ENCODE data around the gene PLXNA2. TPM values are rescaled to one million over a fixed set of nuclear protein-coding genes. Genes with fewer than 3 reads are reported as not detected.

PLXNA2 gene
- total RNA-seq, 1 donor from 2014 or later = 54.8 TPM

DNA sequence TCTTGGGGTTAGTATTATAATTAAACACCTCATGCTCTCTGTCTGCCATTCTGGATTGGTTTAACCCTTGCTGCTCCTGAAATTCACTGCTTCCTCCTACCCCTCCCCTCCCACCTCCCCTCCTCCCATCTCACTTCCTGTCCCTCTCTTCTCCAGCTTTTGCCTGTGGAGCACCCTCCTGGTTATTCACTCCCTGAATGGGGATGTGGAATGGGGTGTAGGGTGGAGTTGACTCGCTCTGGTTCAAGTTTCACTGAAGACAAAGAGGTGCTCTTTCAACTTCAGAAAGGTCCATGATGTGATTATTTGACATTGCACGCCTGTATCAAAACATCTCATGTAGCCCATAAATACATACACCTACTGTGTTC is 160.5 kb downstream of the PLXNA2 start:
- DNase-seq = no peak

DNA sequence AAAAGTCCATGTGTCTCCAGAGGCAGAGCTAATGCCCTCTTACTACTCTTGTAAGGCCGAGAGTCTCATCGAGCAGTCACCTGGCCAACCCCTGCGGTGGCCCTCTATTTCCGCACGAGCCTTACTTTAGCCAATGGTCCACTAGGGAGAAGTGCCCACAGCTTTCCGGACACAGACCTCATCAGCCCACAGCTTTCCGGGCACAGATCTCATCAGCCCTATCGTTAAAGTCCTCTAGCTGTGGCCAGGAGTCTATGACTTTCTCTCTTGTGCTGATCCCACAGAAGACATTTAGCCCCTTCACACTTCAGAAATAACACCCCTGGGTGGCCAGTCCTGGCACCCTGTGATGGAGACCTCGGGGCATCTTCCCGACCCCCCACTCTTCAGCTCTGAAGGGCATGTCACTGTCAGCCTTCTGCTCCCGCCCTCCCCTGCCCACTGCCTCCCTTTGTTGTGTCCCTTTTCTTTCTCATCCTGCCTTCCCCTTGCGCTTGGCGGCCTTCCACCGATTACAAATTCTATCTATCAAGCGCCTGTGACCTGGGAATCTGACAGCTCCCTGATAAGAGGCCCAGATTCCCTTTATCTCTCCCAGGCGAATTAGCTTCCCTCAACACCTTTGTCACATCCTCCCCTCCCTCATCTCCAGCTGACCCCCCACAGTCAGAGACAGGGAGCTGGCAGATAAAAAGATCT is 161.0 kb downstream of the PLXNA2 start:
- DNase-seq = no peak

DNA sequence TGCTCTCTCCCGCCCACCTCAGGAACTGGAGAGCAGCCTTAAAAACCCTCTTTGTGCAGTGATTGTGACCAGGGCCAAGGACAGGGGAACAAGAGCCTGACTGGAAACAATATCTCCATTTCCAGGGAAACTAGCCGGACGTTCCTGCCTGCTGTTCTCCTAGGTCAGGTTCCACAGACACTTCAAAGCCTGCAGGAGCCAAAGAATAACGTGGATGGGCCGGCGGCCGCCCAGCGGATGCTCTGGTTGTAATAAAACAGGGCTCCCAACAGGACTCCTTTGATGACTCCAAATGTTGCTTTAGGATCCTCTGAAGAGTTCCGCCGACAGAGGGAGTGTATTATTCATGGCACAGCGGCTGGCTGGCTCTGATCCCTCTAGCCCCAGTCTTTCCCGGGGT is 162.2 kb downstream of the PLXNA2 start:
- no peak for DNase-seq

DNA sequence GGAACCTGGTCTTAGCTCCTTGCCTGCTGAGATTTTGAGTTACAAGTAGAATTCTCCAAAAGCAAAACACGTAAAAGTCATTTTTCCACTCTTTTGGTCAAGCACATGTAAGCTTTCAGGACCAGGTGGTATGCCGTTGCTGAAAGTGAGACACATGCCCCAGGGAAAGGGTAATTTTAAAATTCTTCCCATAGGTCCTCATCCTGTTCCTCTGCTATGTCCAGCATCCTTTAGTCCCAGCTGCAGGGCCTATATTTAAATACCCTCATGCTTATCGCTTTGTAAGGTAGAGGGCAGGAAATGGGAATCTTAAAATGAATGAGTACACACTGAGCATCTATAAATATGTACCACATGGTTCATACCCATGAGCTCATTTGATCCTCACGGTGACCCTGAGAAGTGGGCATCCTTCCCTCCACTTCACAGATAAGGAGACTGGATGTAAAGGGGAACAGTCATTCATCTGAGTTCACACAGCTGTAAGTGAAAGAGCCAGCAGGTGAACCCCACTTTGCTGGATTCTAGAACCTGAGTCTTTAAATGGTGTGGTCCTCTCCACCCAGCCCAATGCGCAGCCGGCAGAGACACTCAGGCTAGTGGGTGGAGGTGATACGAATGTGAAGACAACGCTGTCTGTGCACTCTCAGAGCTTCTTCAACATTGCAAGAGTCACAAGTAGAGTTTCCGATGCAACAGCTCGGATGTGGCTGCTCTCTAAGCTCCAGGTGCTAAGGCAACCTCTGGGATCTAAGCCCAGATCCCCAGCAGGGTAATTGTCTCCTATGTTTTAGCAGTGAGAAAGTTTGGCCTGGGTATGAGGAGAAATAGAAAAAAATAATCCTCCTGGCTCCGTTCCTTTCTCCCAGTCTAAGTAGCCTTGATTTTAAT is 163.5 kb downstream of the PLXNA2 start:
- no peak for DNase-seq

DNA sequence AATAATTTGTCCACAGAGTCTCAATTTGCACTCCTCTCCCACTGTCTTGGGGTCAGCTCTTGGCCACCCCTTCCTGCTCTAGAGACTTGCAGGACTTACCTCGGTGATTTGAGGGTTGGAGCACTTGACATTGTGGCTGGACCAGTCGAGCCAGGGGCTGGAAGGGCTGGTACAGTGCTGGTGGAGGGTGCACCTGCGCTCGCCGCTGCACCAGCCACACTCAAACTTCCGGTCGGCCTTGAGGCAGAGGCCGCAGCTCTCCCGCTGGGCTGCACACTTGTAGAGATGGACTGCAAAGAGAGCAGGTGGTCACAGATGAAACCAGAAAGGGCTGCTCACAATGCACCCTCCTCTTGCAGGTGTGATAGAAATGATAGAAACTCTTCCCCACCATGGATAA is 165.0 kb downstream of the PLXNA2 start:
- DNase-seq = no peak

DNA sequence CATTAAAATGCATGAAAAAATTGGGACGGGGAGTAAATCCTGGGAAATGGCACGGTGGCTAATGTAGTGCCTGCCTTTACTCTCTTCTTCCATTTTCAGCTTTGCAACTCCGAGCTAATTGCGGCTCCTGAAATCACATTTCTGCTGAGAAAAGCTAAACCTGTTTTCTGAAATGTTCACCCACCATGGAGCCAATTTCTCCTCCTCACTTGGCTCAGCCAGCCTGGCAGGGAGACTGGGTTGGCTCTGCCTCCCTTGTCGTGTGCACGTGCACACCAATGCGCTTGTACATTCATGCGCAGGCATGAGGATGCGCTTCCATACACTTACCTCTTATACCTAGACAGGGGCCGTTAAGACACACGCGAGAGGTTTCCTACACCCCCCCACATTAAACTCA is 165.4 kb downstream of the PLXNA2 start:
- no peak for DNase-seq

DNA sequence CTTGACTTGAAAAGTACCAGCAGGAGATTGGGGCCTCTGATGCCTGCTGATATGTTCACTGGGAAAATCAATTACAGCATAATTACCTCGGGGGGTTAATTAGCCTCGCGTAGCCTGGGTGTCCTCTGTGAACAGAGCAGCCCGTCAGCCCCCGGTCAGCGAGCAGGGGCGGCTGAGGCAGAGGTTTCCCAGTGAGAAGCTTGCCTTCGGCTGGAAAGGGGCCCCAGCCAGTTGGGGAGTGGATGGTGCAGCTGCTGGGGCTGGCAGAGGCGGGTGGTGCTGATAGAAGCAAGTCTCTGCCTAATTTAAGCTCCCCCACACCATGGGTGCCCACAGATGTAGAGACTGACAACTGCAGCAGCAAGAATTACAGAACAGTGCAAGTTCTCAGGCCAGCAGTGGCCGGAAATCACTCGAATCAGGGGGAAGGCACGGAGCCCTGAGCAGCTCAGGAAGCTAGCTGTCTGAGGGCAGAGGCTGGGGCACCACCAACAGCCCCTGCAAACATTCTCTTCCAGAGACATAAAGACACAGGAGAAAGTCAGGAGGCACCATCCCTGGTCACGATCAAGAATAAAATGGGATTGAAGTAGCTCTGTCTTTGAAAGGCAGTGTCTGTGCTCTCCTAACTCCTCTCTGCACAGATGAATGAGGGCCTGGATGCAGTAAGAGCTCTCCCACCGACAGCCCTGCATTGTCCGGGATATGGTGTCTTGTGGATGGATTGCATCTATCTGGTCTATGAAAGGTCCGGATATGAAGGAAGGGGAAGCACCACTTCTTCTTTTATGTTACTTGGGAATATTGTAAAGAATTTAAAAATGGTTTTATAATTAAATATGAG is 166.7 kb downstream of the PLXNA2 start:
- DNase-seq = no peak

DNA sequence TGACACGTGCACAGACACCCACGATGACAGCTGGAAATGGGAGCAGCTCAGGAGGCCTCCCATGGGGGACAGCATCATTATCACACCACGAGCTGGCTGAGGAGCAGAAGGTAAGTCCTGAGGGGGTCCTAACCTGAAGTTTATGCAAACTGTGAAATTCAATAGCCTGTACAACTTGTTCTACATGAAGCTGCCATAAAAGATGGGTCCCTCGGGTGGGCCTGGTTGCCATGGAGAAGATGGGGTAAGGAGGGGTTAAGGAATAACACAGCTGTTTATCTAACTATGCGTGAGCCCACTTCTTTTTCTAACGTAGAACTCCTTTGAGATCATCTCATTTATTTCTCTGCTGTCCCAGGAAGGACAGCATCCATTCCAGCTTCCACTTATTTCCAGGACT is 169.8 kb downstream of the PLXNA2 start:
- DNase-seq = no peak

DNA sequence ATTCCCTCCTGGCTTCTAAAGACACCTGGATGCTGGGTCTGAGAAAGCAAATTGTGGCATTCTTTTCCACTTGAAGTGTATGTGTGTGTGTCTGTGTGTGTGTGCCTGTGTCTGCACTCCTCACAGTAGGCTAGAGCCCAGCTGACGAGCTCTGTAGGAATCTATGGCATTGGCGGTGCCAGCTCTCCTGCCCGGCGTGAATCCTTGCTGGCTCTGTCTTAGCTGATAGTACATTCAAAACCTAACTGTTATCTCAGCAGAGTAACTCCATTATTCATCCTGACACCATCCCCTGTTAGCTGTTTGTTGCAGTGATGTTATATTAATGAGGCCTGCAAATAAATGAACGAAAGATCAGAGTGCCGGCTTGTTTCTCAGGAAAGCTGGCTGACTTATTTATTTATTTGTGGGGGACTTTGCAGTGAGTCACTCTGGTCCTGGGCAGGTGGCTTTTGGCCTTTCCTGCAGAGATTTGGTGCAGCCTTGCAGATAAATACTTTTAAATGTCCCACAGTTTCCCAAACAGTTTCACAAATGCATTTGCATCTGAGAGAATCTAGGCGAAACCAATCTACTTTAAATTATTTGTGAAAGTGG is 172.7 kb downstream of the PLXNA2 start:
- DNase-seq = no peak

DNA sequence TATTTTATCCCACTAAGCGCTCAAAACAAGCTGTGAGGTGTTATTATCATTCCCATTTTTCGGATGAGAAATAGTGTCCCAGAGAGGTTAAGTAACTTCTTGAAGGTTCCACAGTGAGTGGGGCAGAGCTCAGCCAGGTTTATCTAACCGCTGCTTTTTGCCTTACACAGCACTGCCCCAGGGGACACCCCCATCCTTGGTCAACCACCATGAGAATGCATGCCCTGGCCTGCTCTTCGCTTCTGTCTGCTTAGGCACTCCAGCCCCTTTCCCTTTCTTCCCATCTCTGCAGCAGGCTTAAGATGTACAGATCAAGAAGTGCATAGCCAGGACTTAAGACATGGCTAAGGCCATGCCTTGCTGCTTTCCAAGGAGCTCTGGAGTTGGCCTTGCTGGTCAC is 174.3 kb downstream of the PLXNA2 start:
- DNase-seq = no peak

DNA sequence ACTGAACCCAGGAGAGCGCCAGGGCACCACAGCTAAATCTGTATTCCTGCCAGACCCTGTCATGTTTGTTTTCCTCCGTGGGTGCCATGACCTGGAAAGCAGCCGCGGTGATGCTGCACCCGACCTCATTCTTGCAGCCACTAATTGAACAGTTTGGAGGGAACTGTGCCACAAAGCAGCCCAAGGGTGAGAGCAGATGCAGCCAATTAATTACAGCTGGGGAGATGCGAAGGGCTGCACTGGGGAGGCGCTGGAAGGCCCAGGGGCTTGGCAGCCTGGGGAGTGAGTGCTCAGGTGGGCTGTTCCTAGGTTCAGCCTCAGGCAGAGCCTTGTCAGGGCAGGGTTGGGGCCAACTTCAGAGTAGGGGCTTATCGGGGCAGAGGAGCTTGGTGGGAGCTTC is 174.9 kb downstream of the PLXNA2 start:
- no peak for DNase-seq

DNA sequence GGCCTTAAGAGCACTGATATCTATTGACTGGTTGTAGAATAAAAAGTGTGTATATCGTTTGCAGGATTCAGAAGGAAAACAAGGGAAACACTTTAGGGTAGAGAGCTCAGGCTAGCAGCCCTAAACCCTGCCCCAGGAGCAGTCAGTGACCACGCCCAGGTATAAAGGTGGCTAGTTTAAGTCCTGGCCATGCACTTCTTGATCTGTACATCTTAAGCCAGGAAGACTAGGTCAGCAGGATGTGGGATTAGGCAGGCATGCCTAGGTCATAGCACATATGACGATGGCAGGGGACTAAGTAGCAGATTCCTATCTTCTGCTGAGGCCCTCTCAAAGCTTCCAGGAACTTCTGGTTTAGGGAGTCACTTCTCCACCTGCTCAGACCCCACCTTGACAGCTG is 175.3 kb downstream of the PLXNA2 start:
- no peak for DNase-seq

DNA sequence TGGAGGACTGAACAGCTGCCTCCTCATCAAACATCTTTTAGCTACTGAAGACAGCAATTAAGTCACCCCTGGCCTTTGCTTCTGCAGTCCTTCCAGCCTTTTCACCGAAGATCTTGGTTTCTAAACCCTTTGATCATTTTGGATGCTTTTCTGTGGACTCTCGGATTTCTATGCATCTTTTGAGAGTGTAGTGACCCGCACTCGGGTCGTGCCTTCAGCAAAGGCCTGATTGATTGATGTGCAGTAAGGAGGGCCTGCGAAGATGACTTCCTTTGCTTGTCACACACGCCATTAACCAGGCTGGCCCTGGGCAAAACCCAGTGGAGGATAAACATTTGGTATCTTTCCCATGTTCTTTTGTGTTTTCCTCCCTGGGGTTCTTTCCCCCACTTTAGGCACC is 175.8 kb downstream of the PLXNA2 start:
- no peak for DNase-seq

DNA sequence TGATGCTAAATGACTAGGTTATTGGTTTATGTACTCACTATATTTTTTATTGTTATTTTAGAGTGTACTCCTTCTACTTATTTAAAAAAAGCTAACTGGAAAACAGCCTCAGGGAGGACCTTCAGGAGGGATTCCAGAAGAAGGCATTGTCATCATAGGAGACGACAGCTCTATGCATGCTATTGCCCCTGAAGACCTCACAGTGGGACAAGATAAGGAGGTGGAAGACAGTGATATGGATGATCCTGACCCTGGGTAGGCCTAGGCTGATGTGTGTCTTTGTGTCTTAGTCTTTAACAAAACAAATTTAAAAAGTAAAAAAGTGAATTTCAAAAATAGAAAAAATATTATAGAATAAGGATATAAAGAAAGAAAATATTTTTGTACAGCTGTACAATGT is 177.6 kb downstream of the PLXNA2 start:
- no peak for DNase-seq

DNA sequence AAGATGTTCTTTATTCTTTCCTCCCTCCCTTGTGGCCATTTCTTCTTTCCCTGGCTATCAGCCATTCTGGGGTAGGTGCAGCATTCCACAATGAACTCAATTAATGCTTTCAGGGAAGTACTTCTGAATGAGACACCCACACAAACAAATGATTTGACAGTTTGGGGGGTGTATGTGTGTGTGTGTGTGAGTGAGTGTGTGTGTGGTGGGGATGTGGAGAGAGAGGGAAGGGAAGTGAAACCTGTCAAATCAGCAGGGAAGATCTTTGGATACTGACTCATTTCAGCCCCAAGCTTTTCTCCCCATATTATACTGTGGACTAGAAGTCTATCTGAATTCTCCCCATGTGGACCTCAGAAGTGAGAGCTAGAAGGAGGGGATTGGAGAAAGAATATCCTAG is 178.3 kb downstream of the PLXNA2 start:
- DNase-seq = no peak

DNA sequence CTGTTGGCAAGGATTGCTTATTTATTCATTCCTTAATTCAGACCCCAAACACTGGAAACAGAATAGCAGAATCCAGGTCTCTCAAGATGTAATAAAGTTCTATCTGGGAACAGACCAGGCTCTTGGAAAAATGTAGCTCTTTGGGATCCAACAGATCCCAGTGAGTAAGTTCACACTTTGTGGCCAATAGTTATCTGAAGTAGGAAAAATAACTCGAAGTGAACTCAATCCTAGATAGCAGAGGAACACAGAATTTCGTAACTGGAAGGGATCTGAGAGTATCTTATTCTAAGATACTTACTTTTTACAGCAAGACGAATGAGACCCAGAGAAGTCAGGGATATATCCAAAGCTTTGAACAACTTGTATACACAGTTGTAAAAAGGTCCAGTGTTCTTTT is 182.6 kb downstream of the PLXNA2 start:
- no peak for DNase-seq

DNA sequence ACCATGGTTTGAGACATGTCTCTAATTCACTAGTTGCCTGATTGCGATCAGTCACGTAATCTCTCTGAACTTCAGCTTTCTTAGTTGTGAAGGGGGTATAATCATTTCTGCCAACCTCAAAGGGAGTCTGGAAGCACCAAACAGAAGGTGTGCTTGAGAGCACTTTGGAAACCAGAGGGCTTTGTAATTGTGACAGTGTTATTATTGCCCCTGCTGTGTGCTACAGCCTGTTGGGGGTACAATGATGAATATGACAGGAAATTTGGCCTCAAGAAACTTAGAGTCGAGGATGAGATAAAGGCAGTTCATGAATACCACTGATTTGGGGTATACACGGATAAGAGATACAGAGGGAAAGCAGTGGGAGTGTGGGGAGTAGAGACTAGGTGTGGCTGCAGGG is 183.1 kb downstream of the PLXNA2 start:
- no peak for DNase-seq

DNA sequence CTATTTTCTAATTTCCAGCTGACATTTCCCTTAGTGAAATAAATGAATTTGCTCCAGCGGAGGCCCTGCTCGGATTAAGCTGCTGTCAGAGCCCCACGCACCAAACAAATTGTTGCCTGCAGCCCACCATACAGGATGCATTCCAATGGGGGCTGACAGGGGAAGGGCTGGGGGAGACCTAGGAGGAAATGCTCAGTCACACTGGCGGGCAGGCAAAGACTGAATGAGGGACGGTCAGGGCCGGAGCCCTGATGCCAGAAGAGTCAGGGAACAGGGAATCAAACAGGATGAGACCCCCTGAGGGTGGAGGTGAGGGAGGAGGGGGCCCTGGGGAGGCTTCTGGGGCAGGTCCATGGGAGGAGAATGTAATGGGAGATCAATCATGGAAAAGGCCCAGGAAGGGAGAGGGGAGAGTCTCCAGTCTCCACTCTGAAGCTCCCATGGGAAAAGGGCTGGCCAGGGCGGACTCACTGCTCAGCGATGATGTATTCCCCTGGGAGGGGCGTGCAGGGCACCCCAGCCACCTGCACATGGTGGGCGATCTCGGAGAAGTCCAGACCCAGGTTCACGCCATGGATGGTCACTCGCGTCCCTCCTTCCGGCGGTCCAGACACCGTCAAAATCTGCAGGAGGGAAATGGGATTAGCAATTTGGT is 183.8 kb downstream of the PLXNA2 start:
- no peak for DNase-seq

DNA sequence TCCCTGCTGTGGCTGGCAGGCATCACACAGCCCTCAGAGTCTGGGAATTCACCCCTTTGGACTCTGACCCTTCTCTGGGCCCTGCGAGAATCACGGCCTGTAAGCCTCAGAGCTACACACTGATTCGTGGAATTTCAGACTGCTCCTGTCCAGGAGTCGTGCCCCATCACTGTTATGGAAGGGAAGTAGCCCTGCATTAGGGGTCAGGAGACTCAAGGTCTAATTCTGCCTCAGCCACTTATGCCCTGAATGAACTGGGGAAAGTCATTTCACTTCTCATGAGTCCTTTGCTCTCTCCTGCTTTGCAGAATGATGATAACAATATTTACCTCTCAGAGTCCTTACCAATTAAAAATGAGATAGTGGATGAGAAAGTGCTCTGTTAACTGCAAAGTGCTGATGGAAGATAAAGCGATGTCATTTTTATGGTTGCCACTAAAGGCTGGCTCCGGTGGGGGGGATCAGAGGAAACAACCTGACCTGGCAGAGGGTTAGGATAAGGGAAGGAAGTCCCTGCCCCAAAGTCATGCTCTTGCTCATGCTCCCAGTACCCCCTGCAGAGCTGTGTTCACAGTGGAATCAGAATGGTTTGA is 184.7 kb downstream of the PLXNA2 start:
- DNase-seq = no peak

DNA sequence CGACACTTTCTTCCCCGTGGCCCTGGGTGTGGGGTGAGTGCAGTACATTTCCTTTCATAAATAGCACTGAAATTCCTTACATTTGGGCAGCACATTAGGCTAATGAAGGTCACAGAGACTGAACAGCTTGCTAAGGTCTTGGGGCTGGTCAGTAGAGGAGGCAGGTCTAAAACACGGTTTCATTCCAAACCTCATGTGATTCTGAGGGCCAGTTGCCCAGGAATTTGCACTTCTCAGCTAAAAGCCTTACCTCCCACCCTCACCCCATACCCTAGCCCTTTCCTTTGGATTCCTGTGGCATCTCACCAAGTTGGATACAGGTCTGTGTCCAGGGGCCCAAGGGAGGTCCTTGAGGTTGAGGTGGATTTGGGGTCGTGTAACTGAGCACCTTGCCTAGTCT is 185.4 kb downstream of the PLXNA2 start:
- no peak for DNase-seq

DNA sequence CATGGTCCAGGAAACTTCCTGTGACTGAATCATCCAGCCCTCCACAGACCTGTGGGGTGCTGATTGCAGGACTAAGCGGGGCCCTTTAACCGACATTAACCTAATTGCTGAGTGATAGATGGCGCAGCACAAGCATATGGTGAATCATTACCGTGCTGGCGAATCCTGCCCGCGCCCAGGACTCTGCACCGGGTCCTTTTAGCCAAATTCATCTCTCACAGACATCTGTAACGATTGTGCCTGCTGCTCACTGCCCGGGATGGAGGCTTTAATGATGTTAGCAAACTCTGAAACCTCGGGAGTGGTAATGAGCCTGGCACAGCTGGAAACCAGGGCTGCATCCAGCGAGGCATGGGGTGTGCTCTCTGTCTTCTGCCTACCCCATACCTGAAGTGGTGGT is 185.9 kb downstream of the PLXNA2 start:
- no peak for DNase-seq

DNA sequence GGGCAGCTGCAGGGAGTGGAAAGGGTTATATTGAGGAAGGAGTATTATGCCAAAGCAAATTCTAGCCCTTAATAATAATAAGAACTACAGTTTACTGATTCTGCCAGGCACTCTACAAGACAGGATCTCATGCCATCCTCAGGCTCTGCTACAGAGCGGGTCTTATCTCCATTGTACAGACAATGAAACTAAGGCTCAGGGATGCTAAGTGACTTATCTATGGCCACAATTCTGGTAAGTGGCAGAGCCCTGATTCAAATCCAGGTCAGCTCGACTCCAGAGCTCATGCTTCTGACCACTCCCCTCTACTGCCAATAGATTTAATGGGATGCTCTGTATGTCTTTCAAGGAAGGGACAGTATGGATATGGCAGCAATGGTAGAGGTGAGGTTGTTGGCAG is 187.1 kb downstream of the PLXNA2 start:
- no peak for DNase-seq

All from dermis blood vessel endothelial cell (primary cell).